D721Med (cell line): ENCODE results near the gene WBP2.
A peak's percentile ranks its signal among the peaks of the same experiment; 100 is the strongest.

Experiments used
- DNase-seq: peaks from one replicate; pipeline ENCODE4 v3.0.0; 2011; ENCODE audit warnings: low spot score; ENCODE audit not compliant: insufficient read length
- FAIRE-seq: peaks from 2 replicates; lab custom pipeline; 2011; peaks lifted over from hg19 to GRCh38; lab: Jason Lieb, UNC
- CTCF ChIP-seq: IDR thresholded peaks from 2 replicates; pipeline ENCODE4 v1.5.1; 2012; ENCODE audit warnings: mild to moderate bottlenecking, control low read depth; ENCODE audit not compliant: insufficient read depth; ENCODE audit errors: missing control alignments

The WBP2 gene

GRCh38 chr17:75827308-75828075, 27.6 kb downstream of the WBP2 start:
- DNase-seq (peak; percentile 99), FAIRE-seq (no peak)
- TF ChIP-seq CTCF = peak; percentile 92

- no peak for DNase-seq
- FAIRE-seq = no peak
- TF ChIP-seq CTCF = no peak
These were observed 28.4 kb downstream of the WBP2 start for GRCh38 chr17:75826561-75827307.

GRCh38 chr17:75825748-75826370, 29.3 kb downstream of the WBP2 start:
- no peak for DNase-seq
- no peak for FAIRE-seq
- no peak for TF ChIP-seq CTCF

GRCh38 chr17:75825149-75825552, 30.0 kb downstream of the WBP2 start:
- FAIRE-seq = no peak
- TF ChIP-seq CTCF = no peak
- DNase-seq = no peak

GRCh38 chr17:75824666-75825065, 30.5 kb downstream of the WBP2 start:
- DNase-seq (no peak), FAIRE-seq (no peak)
- TF ChIP-seq CTCF = no peak

- FAIRE-seq (no peak), DNase-seq (no peak)
- no peak for TF ChIP-seq CTCF
These were observed 31.0 kb downstream of the WBP2 start for GRCh38 chr17:75824050-75824552.
